ENCODE measurements around the gene TRIM7.
"Not testable (repeated sequence)": the region's sequence is repeated elsewhere in the genome, so short reads cannot be mapped to it uniquely, and the experiment has no call there.

TRIM7 gene

DNA sequence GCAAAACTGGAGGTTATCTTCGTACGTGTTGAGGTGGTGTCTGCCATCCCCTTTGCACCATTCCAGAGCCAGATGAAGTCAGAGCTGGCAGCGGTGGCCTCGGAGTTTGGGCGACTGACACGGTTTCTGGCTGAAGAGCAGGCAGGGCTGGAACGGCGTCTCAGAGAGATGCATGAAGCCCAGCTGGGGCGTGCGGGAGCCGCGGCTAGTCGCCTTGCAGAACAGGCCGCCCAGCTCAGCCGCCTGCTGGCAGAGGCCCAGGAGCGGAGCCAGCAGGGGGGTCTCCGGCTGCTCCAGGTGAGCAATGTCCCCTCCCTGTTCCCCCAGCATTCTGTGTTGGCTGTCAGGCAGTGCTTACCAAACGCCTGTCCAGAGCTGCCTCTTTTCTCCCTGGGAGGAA lies 27.6 kb upstream of the TRIM7 start:
- no peak for DNase-seq

DNA sequence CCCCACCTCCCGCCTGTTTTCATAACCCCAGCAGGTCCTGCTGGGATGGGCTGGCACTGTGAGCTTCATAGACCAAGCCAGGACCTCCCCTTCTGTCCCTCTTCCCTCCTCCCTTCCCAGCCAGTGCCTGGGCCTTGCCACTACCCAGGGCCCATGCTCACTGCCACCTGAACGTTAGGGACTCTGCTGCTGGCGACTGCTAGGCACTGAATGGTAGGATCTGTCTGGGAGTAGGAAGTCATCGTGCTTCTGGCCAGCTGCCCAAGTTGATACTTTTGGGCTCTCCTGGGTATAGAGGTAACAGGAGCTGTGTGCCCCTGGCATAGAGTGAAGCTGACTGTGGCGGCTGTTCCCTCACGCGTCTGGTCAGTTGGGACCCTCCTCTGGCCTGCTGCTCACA lies 26.4 kb upstream of the TRIM7 start:
- no peak for DNase-seq

DNA sequence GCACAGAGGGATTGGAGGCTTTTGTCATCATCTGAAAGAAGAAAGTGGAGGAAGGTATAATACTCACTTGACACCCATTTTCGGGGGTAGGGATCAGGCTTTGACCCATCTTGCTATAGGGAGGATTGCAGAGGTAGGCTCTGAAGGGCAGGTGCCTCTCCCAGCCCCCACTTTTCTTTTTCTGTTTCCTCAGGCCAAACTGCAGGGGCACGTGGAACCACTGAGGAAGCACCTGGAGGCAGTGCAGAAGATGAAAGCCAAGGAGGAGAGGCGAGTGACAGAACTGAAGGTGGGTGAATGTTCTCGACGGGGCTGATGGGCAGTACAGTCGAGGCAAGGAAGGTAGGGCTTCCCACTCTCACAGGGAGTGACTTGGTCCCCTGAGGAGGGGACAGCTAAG lies 25.6 kb upstream of the TRIM7 start:
- DNase-seq, result no peak

DNA sequence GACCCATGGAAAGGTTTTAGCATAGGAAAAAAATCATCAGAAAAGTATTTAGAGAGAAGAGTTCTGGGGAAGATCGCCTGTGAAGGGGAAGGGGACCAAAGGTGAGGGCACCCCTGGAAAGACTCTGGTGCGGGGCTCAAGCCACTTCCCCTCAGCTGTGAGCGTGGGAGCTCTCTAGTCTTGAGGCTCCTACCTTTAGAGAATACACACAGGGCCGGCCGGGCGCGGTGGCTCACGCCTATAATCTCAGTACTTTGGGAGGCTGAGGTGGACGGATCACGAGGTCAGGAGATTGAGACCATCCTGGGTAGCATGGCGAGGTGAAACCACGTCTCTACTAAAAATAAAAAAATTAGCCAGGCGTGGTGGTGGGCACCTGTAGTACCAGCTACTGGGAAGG lies 25.0 kb upstream of the TRIM7 start:
- DNase-seq, result no peak

DNA sequence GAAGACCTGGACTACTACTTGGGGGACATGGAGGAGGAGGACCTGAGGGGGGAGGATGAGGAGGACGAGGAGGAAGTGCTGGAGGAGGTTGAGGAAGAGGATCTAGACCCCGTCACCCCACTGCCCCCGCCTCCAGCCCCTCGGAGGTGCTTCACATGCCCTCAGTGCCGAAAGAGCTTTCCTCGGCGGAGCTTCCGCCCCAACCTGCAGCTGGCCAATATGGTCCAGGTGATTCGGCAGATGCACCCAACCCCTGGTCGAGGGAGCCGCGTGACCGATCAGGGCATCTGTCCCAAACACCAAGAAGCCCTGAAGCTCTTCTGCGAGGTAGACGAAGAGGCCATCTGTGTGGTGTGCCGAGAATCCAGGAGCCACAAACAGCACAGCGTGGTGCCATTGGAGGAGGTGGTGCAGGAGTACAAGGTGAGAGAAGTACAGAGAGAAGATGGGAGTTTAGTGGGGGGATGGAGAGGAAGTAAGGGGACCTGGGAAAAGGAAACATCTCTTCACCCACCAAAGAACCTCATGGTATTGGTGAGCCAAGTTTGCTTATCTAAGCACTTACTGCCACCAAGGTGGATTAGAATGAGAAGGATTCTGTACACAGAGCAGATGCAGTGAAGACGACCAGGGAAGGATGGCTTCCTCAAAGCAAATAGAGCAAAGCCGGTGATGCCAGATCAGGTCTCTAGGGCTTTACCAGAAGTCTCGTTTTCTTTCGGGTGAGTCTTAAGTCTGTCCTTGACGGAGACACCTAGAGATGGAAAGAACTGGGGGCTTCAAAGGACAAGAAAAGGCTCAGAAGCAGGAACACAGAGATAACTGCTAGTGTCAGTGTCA lies 19.6 kb upstream of the TRIM7 start:
- no peak for DNase-seq

DNA sequence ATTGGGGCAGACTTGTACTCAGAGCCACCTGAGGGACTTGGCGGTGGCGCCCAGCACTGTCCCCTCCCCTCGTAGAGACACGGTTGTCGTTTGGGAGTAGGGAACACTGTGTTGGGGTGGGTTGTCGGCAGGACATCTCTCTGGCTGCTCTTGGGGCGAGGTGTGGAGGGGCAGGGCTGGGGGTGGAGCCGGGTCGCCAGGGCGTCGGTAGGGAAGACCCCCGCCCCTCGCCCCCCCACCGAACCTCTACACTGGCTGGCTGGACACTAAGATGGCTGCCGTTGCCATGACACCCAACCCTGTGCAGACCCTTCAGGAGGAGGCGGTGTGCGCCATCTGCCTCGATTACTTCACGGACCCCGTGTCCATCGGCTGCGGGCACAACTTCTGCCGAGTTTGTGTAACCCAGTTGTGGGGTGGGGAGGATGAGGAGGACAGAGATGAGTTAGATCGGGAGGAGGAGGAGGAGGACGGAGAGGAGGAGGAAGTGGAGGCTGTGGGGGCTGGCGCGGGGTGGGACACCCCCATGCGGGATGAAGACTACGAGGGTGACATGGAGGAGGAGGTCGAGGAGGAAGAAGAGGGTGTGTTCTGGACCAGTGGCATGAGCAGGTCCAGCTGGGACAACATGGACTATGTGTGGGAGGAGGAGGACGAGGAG lies 18.9 kb upstream of the TRIM7 start:
- DNase-seq, result no peak

DNA sequence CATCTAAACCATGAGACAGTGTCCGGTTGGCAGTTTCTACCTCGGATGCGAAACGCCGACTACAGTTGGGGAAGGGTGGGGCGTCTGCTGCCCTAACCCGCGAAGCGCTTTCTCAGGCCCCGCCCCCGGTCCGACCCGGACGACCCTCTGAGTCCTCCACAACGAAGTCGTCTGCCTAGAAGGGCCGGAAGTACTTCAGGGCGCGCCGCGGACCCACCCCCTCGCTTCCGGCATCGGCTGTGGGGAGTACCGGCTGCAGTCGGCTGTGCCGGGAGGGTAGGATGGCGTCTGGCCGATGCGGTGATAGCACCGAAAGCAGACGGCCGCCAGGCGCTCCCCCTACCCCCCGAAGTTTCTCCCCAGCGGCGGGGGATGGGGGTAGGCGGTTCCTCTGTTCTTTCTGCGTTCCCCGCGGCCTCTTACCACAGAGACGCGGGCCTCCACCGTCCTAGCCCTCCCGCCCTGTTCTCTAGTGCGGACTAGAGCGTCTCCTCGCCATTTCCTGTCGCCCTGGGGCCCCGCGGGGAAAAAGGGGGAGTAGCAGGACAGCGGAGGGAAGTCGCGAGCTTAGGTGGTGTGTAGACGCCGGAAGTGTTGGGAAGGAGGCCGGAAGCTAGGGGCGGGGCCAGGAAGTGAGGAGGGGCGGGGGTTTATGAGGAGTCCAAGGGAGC lies 18.2 kb upstream of the TRIM7 start, which contains the start of gene TRIM41:
Gene TRIM41 (plus strand): TSS at position 224 of the 671 bp plus-strand sequence. CDS start 719 bp downstream, outside the sequence.
- no peak for DNase-seq

DNA sequence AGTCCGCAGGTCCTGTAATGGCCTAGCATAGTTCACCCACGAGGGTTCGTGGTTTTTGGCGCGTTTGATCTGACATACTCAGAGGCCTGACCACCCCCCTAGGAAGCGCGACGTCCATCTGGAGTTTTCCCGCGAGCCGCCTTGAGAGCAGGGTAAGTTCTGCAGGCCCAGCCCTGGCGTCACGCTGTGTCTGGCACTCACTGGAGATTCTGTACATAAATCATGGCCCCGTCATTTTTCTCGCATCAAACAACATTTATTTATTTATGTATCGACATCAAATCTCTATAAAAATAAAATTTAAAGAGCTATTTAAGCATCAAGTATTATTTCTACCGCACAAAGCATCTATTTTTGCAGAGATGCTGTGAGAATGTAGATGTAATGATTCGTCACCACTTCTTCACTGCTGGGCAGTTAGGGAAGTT lies 17.6 kb upstream of the TRIM7 start:
- no peak for DNase-seq

DNA sequence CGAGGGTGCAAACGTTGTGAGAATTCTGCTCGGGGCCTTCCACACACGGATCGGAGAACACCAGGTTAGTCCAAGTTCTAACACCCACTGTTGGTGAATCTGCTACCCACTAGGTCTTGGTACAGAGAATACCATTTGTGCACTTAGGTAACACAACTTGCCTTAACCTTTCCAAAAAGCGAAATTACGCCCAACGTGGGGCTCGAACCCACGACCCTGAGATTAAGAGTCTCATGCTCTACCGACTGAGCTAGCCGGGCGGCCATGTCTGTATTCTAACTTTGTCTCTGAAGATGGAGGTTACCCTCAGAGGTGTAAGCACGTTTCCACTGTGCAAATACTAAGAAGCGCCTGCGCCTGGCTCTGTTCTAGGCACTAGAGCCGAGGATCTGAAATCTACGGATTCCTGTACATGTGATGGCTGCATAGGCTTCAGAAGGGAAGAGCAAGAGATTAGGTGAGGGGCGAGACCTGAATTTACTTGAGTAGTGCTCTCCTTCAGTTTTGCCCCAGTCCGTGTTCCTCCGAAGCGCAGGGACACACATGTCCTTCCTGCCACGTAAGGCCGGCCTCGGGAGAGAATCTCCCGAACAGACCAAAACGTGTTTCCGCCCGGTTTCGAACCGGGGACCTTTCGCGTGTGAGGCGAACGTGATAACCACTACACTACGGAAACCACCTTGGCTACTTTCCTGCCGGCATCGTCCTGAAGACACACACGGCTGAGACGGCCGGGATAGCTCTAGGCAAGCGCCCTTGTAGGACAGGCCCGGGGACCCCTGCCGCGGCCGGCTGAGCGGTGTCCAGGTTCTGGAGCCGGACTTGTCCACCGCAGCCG lies 17.0 kb upstream of the TRIM7 start:
- DNase-seq, result no peak

DNA sequence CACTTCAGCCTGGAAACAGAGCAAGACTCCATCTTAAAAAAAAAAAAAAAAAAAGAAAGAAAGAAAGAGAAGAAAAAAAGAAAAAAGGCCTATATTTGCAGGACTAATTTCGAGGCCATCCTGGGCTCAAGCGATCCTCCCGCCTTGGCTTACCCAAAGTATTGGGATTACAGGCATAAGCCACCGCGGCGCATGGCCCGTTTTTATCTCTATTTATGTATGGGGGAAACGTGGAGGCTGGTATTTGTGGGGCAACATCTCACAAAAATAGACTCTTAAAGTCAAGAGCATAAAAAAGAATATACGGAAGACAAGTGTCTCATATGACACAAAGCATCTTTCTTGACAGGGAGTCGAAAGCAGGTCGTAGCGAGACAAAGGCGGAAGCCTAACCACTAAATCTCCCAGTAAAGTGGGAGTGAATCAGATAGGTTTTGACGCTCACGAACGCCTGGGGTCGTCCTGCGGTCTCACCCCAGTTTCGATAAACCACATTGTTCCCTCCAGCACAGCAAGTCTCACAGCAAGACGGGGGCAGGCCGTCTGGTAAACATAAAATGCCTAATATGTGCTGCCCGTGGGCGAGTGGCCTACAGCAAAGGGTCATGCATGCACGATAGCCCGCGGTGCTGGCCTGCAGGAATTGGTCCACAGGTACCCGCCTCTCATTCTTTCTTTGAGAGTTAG lies 16.3 kb upstream of the TRIM7 start:
- DNase-seq, result no peak

DNA sequence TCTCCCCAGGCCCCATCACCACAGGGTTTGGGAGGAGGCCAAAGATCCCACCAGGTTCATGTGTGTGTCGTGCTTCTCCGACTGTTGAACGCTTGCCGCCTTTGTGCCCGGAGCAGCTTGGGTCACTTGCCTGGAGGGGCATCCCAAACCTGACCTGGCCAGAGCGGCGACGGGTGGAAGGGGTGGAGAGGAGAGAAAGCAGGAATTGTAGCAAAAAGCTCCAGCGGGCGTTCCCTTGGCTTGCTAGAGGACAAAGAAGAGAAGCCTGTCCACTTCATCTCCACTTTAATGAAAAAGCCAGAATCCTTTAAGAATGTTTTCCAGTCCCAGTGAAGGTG lies 15.2 kb upstream of the TRIM7 start:
- DNase-seq, result no peak

DNA sequence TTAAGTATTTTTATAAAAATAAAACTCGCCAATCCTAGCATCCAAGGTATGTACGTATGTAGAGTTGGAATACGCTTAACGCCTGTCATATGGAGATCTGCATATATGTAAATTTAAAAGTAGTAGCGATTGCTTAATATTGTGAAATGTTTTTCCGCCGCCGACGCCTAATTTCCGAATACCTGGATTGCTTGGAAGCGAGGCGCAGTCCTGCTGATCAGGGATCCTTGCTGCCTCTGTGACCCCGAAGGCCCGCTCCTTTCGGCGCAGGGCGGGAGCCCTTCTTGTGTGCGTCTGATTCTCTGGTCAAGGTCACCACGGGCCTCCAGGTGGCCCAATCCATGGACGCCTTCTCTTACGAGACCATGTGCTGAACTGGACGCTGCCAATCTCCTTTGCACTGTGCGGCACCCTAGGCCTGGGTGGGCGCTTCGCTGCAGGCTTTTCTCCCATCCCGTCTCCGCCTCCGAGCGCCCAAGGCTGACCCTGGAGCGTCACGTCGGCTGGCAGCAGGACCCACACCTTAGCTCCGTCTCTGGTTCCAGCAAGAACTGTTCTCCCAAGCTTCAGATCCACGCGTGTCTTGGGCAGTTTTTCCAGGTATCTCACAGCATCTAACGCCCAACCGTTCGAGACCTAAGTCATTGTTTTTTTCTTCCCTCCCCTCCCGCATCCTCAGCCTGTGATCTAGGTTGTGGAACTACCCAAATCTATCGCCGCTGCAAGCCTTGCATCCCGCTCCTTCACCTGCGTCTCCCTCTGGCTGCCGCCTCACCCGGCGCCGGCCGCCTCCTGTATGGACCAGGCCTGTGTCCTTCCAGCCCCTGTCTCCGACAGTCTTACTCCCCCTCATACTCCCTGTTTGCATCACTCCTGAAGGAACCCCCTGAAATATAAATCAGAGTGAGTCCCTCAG lies 14.5 kb upstream of the TRIM7 start:
- no peak for DNase-seq

DNA sequence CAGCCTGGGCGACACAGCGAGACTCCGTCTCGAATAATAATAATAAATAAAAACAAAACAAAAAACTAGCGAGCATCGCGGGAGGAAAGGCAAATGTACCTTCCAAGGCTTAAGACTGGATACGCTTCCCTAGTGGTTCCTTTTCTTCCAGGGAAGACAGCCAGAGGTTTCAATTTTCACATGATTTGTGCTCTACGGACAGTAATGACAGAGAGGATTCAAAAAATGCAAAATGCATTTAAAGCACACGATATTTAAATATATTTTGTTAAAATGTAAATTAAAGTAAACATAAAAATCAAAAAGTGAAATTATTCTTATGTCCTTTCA lies 13.8 kb upstream of the TRIM7 start:
- DNase-seq, result no peak

DNA sequence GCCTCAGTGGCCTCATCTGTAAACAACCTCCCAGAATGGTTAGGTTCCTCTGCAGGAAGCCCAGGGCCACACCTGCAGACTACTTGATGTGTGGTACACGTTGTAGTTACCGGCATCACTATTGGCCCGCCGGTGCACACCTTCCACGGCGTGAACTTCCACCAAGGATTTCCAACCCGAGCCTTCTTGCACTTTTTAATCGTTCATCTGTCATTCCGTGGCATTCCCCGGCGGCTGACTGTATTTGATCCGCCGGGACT lies 12.7 kb upstream of the TRIM7 start:
- DNase-seq, result no peak

DNA sequence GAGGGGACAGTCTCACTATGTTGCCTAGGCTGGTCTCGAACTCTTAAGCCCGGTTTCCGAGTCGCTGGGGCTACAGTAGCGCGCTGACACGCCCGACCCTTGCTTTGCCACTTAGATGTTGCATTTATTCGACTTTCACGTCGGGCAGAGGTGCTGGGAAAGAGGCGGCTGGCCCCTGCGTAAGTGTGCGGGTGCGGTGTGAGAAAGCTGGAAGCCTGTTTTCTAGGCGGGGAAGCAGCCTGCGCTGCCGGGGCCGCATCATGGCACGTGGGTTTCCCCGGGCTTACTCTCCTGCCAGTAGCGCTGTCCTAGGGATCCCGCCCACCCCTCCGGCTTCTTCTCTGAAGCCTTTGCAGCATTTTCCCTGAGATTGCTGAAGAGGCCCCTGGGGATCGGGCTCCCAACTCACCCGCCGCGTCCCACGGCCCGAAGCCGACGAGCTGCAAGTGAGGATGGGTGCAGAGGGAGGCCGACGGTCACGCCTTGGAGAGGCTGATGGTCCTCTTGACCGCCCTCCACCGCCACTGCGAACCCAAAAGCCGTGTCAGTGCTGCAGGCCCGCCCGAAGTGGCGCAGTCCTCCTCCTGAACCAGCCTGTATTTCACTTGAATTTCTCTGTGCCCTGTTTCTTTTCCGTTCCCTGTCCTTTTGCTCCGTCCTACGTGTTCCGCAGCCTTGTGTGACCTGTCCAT lies 12.3 kb upstream of the TRIM7 start:
- no peak for DNase-seq

DNA sequence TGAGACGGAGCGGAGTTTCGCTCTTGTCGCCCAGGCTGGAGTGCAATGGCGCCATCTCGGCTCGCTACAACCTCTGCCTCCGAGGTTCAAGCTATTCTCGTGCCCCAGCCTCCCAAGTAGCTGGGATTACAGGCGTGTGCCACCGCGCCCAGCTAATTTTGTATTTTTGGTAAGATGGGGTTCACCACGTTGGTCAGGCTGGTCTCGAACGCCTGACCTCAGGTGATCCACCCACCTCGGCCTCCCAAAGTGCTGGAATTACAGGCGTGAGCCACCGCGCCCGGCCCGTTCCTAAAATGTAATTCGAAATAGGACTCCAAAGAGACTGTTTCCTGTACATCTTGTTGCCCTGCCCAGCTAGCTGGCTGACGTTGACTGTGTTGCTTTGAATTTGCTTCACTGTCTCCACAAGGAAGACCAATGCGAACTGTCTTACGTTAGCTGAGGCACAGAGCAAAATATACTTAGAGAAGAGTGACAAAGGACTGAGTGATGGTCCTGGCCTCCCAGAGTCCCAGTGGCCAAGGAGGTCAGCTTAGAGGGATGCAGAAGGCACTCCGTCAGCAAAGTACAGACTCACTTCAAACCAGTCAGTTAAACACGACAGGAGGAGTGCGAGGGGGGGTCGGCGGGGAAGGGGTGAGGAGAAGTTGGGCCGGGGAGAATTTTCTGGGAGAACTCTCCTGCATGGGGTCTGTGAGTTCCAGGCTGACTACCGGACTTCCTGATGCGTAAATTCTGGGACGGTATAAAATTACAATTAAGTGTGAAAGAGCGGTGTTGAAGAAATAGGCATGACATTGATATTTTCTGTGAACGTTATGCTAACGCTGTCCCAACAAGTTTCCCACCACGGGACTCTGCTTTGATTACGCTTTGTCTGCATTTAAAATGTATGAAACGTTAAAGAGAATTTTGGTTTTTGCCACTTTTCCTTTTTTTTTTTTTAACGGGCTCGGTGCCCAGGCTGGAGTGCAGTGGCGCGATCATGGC lies 11.3 kb upstream of the TRIM7 start:
- no peak for DNase-seq

DNA sequence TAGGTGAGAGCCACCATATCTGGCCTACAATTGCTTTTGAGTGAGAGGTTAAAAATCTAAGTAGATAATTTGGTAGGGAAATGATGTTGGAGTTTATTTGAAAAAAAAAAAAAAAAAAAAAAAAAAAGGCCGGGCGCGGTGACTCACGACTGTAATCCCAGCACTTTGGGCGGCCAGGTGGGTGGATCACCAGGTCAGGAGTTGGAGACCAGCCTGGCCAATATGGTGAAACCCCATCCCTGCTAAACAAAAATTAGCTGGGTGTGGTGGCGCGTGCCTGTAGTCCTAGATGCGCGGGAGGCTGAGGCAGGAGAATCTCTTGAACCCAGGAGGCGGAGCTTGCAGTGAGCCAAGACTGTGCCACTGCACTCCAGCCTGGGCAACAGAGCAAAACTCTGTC lies 9.3 kb upstream of the TRIM7 start:
- DNase-seq, result not testable (repeated sequence)

DNA sequence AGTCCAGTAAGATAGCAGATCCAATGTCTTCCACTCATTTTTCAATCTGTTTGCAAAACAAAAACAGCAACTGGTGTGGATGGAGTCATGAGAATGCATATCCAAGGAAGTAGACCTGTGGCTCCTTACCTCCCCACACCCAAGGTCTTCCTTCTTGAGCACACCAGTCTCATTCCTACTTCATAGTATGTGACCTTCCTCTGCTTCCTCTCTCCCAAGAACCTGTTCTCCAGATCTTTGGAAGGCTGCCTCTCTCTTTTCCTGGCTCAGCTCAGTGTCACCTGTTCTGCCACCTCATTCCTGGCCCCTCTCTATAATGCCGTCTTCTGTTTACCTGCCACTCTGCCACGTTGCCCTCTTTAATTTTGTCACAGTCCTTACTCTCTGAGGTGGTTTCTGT lies 7.9 kb upstream of the TRIM7 start:
- no peak for DNase-seq

DNA sequence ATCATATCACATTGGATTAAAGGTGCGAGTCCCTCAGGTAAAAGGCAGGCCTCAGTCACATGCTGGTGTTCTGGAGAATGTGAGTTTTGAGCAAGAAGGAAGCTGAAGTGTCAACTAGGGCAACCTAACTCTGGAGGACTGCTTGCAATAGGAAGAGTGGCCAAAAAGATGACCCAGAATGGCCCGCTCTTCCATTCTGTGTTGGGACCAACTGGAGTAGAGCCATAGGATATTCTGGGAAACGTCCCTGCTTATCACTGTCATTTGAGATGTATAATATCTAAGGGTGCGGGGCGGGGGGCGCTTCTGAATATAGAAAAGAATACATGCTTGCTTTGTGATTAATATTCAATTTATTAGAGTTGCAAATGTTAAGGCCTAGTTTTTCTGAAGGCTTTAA lies 7.1 kb upstream of the TRIM7 start:
- no peak for DNase-seq

DNA sequence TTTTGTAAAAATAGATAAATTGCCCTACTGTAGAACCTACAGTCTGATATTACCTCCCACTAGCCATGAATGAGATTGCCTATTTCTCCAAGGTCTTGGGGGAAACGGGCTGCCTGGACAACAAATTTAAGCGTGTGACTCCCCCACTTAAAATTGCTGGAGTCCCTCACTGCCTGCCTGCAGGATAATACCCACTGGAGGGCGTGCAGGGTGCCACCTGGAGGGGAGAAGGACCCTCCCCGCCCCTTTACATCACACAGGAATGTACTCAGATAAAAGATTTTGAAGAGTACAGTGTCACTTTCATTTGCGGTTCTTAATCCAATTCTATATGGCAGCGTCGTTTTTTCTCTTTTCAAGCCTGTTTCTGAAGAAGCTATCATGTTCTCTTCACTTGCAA lies 6.2 kb upstream of the TRIM7 start:
- DNase-seq, result no peak
